Transverse colon (tissue), 4 donors: ENCODE results near the gene AGPAT3. TPM values are rescaled to one million over a fixed set of nuclear protein-coding genes. Genes with fewer than 3 reads are reported as not detected.
A peak's percentile ranks its signal among the peaks of the same experiment; 100 is the strongest.

Experiments used
- DNase-seq: peaks from one replicate; pipeline ENCODE4 v3.0.0-alpha.2; 2019
- H3K27ac ChIP-seq, 4 donors: fragments of 200-600 bp; sonication (generic); 2 replicates each; pipeline ENCODE4 v1.5.1; 2016 to 2018; ENCODE audit warnings: inconsistent platforms in 4 of 4
- H3K27me3 ChIP-seq: fragments of 200-600 bp; sonication (generic); 2 replicates; pipeline ENCODE4 v1.5.1; 2017; ENCODE audit warnings: inconsistent platforms
- H3K36me3 ChIP-seq, 4 donors: fragments of 200-600 bp; sonication (generic); 2 replicates each; pipeline ENCODE4 v1.5.1; 2017 to 2019; ENCODE audit warnings: inconsistent platforms in 4 of 4
- H3K4me1 ChIP-seq, 4 donors: fragments of 200-600 bp; sonication (generic); 2 replicates each; pipeline ENCODE4 v1.5.1; 2017 to 2020; ENCODE audit warnings: inconsistent platforms in 4 of 4
- H3K4me3 ChIP-seq, 4 donors: fragments of 200-600 bp; sonication (generic); 1 replicate in 1 of 4; 2 replicates in 3 of 4; pipeline versions ENCODE4 v1.5.1 to v1.6.1; 2017 to 2019; ENCODE audit warnings: inconsistent platforms in 4 of 4
- H3K9me3 ChIP-seq, 2 donors: fragments of 200-600 bp; sonication (generic); 2 replicates each; pipeline ENCODE4 v1.5.1; 2017 to 2019; ENCODE audit warnings: inconsistent platforms in 2 of 2
- CTCF ChIP-seq, 5 experiments: fragments of 200-600 bp in 3 of 5; fragments of 450-650 bp in 2 of 5; sonication (generic) in 3 of 5; IDR thresholded peaks; 1 replicate in 2 of 5; 2 replicates in 3 of 5; pipeline ENCODE4 v1.5.1; 2016 to 2017; ENCODE audit warnings: antibody characterized with exemption in 5 of 5, inconsistent platforms in 3 of 5, mild to moderate bottlenecking in 2 of 5, moderate library complexity in 1 of 5
- EP300 ChIP-seq: sonication (generic); formaldehyde crosslinking; IDR thresholded peaks from one replicate; pipeline ENCODE4 v1.6.1; 2017; ENCODE audit warnings: antibody characterized with exemption, low read depth
- POLR2A ChIP-seq: fragments of 450-650 bp; IDR thresholded peaks from one replicate; pipeline ENCODE4 v1.6.1; 2016; ENCODE audit warnings: antibody characterized with exemption, mild to moderate bottlenecking, moderate library complexity
- POLR2AphosphoS5 ChIP-seq, 3 donors: sonication (generic); formaldehyde crosslinking; IDR thresholded peaks; one replicate each; pipeline ENCODE4 v1.6.1; 2016; ENCODE audit warnings: antibody characterized with exemption in 3 of 3
- WGBS, 2 donors: methylation state at CpG; one replicate each; pipeline ENCODE4 v1.1.5; 2018; ENCODE audit warnings: low coverage in 1 of 2; 5-methylcytosine and 5-hydroxymethylcytosine counted together
- in situ Hi-C, 4 donors: fragments of 200-750 bp; cut with MboI; loops; one replicate each; pipeline versions ENCODE4 v1.15.0 to v1.15.1; 2017; ENCODE audit warnings: low sequenced_read_pairs in 3 of 4, low pct_ligation_motif_present in 1 of 4, low pct_unique_long_range_greater_than_20kb in 1 of 4
- intact Hi-C: fragments of 100-400 bp; cut with DNase I; formaldehyde crosslinking; loops from one replicate; pipeline ENCODE4 v1.15.1; 2023; ENCODE audit warnings: low total_unique reads
- total RNA-seq, 4 donors: library from RNA; depleted of rRNA; stranded (reverse); fragments of >200 nt; gene quantifications; one replicate each; pipeline ENCODE4 v1.1.0, GENCODE V29; 2016

Gene AGPAT3
- total RNA-seq, 4 donors from 2014 or later = 59.9 to 116 (median 85.3) TPM

DNA sequence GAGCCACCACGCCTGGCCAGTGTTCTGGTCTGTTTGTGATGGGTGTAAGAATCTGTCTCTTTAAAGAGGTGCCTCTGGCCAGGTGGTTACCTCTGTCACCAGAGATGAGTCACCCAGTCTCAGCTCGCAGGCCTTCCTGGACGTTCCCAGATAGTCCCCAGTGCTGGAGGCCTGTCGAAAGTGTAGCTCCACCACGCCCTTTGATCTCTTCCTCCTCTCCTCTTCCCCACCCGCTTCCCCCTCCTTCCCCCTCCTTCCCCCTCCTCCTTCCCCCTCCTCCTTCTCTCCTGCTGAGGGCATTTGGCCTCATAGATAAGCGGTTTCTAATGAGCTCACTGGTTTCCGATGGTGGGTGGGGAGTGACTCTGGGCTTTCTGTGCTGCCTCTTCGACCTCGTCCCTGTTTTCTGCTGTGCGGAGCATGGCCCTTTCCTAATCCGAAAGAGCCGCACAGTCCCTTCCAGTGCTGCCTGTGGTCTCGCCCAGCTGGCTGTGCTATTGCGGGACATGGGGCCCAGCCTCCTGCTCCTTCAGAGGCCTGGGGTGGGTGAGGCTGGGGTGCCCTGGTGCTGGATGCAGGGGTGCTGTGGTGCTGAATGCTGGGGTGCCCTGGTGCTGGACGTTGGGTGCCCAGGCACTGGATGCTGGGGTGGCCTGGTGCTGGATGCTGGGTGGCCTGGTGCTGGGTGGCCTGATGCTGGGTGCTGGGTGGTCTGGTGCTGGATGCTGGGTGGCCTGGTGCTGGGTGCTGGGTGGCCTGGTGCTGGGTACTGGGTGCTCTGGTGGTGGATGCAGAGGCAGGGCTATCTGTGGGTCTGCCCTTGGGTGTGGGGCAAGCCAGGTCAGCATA lies 19.2 kb downstream of the AGPAT3 start:
- Histone ChIP-seq H3K36me3 (no peaks in the 10 kb centered on the region), H3K4me3 (no peak overlapping the region), H3K27ac (peak overlapping the region; percentile 51 to 80 (median 74)), H3K4me1 (peaks cover 9 to 52% (median 29%) of the 10 kb centered on the region in 4 donors), H3K27me3 (no peaks in the 10 kb centered on the region), H3K9me3 (no peaks in the 10 kb centered on the region)
- in situ Hi-C loops (no loop called here), intact Hi-C loops (no loop called here)
- TF ChIP-seq EP300 (no peak), POLR2AphosphoS5 (IDR thresholded peaks at IDR 0.05) (peak in 2 of 3 donors; percentile 10 to 31)
- 19 to 46% methylated on average over 3 to 16 of the region's 16 CpGs for WGBS, 2 donors
- DNase-seq = peak; percentile 83

GRCh38 chr21:43884861-43885417 lies 19.9 kb downstream of the AGPAT3 start:
- no peak for TF ChIP-seq CTCF (IDR thresholded peaks at IDR 0.05)
- no peak for TF ChIP-seq POLR2A
- no peak for TF ChIP-seq POLR2AphosphoS5 (IDR thresholded peaks at IDR 0.05)
- TF ChIP-seq EP300 = no peak
- Histone ChIP-seq H3K27me3 (no peaks in the 10 kb centered on the region), H3K4me3 (no peak overlapping the region), H3K9me3 (no peaks in the 10 kb centered on the region), H3K27ac (peak overlapping the region in 3 of 4 donors; percentile 74 to 80 (median 75)), H3K36me3 (no peaks in the 10 kb centered on the region), H3K4me1 (peaks cover 9 to 45% (median 27%) of the 10 kb centered on the region in 4 donors)
- intact Hi-C loops = no loop called here
- 78% methylated on average over 16 of the region's 16 CpGs; no CpG with 5 or more reads in 1 of the 2 donors for WGBS, 2 donors
- in situ Hi-C loops = no loop called here
- DNase-seq = no peak

DNA sequence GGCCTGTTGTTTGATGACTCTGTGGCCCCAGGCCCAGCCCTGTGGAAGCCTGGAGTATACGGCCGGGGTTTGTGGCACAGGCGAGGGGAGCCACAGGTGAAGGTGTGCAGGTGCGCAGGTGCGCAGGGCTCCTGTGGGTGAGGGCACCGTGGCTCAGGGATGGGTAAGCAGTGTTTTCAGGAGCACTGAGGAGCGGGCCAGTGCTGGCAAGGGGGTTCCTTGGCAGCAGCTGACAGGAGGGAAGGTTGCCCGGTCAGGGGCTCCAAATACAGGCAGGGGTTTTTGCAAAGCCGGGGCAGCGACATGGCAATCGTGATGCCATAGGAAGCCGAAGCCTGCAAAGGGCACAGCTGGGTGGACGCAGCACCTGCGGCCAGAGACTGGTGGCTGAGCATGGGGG lies 20.7 kb downstream of the AGPAT3 start:
- no peak overlapping the region for H3K4me3 ChIP-seq
- TF ChIP-seq POLR2AphosphoS5 (IDR thresholded peaks at IDR 0.05) = no peak
- H3K36me3 ChIP-seq = no peaks in the 10 kb centered on the region
- no peaks in the 10 kb centered on the region for H3K9me3 ChIP-seq
- WGBS, 2 donors = 85 to 96% methylated on average over 7 to 14 of the region's 14 CpGs
- no peak overlapping the region for H3K27ac ChIP-seq
- in situ Hi-C loops (no loop called here), intact Hi-C loops (no loop called here)
- peaks cover 9 to 37% (median 19%) of the 10 kb centered on the region in 4 donors for H3K4me1 ChIP-seq
- no peaks in the 10 kb centered on the region for H3K27me3 ChIP-seq
- no peak for DNase-seq

- intact Hi-C loops (no loop called here), in situ Hi-C loops (no loop called here)
- no peak overlapping the region for H3K27ac ChIP-seq
- peaks cover 9 to 31% (median 18%) of the 10 kb centered on the region in 4 donors for H3K4me1 ChIP-seq
- TF ChIP-seq CTCF (IDR thresholded peaks at IDR 0.05) (no peak), EP300 (no peak), POLR2A (no peak), POLR2AphosphoS5 (IDR thresholded peaks at IDR 0.05) (no peak)
- H3K36me3 ChIP-seq = no peaks in the 10 kb centered on the region
- H3K27me3 ChIP-seq = no peaks in the 10 kb centered on the region
- no peak for DNase-seq
- 75 to 93% methylated on average over 1 of the region's 1 CpG for WGBS, 2 donors
- no peak overlapping the region for H3K4me3 ChIP-seq
- H3K9me3 ChIP-seq = no peaks in the 10 kb centered on the region
Measured at GRCh38 chr21:43886565-43886964, 21.5 kb downstream of the AGPAT3 start.

DNA sequence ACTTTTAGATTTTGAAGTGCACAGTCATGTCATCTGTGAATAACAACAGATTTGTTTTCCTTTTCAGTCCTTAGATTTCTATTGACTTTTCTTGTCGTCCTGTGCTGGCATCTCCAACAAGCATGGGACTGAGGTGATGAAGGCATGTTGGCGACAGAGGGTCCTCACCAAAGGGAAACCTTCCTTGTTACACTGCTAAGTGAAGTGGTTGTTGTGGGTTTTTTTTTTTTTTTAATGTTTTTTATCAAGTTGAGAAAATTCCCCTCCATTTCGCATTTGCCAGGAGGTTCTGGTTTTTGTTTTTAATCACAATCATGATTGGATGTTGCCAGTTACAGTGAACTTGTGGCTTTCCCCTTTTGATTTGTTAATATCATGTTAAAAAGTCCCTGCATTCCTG lies 24.0 kb downstream of the AGPAT3 start:
- no peak overlapping the region for H3K27ac ChIP-seq
- WGBS, 2 donors = 78 to 85% methylated on average over 3 of the region's 3 CpGs
- intact Hi-C loops = no loop called here
- in situ Hi-C loops = no loop called here
- H3K9me3 ChIP-seq = no peaks in the 10 kb centered on the region
- no peaks in the 10 kb centered on the region for H3K36me3 ChIP-seq
- TF ChIP-seq CTCF (IDR thresholded peaks at IDR 0.05) = no peak
- TF ChIP-seq EP300 = no peak
- DNase-seq = no peak
- no peak overlapping the region for H3K4me3 ChIP-seq
- H3K4me1 ChIP-seq = peaks cover 0 to 23% (median 10%) of the 10 kb centered on the region in 4 donors
- H3K27me3 ChIP-seq = no peaks in the 10 kb centered on the region
